Occipital lobe (tissue), 2 donors: ENCODE data around the gene FCHO1. TPM values are rescaled to one million over a fixed set of nuclear protein-coding genes. Genes with fewer than 3 reads are reported as not detected.
"Not testable (repeated sequence)": the region's sequence is repeated elsewhere in the genome, so short reads cannot be mapped to it uniquely, and the experiment has no call there.

ENCODE experiments used
- DNase-seq: peaks from one replicate; lab custom pipeline; 2025; lab: John Stamatoyannopoulos, UW
- total RNA-seq: library from RNA; depleted of rRNA; stranded (reverse); fragments of >200 nt; gene quantifications from one replicate; pipeline ENCODE4 v1.2.3, GENCODE V29; 2014

FCHO1 gene
- total RNA-seq, 1 donor from 2014 or later, result 24.6 TPM

GRCh38 chr19:17794412-17794730 lies 43.1 kb downstream of the FCHO1 start:
- DNase-seq, result no peak

- no peak for DNase-seq
Observed at GRCh38 chr19:17794731-17795494, 43.6 kb downstream of the FCHO1 start, which contains the start of gene B3GNT3. TSS of gene B3GNT3 (plus strand) at chr19:17795138. CDS start at chr19:17807808, 12,670 bp downstream.

GRCh38 chr19:17795495-17795856 lies 44.2 kb downstream of the FCHO1 start:
- no peak for DNase-seq

GRCh38 chr19:17796013-17796837 lies 44.9 kb downstream of the FCHO1 start:
- no peak for DNase-seq

- DNase-seq, result no peak
Observed at GRCh38 chr19:17796838-17797423, 45.7 kb downstream of the FCHO1 start.

GRCh38 chr19:17797424-17798201 lies 46.3 kb downstream of the FCHO1 start:
- no peak for DNase-seq

- DNase-seq, result not testable (repeated sequence)
Observed at GRCh38 chr19:17798599-17798998, 47.3 kb downstream of the FCHO1 start.

GRCh38 chr19:17802137-17802858 lies 51.0 kb downstream of the FCHO1 start:
- DNase-seq, result no peak

GRCh38 chr19:17803264-17803896 lies 52.1 kb downstream of the FCHO1 start:
- DNase-seq, result no peak

- no peak for DNase-seq
Observed at GRCh38 chr19:17805427-17805826, 54.1 kb downstream of the FCHO1 start.

GRCh38 chr19:17806945-17807344 lies 55.7 kb downstream of the FCHO1 start:
- DNase-seq, result no peak

- DNase-seq, result no peak
Observed at GRCh38 chr19:17807731-17808316, 56.5 kb downstream of the FCHO1 start.

GRCh38 chr19:17811103-17811502 lies 59.8 kb downstream of the FCHO1 start:
- no peak for DNase-seq

GRCh38 chr19:17811681-17812080 lies 60.4 kb downstream of the FCHO1 start:
- no peak for DNase-seq

GRCh38 chr19:17812099-17812498 lies 60.8 kb downstream of the FCHO1 start:
- no peak for DNase-seq

- DNase-seq, result no peak
Observed at GRCh38 chr19:17817668-17818363, 66.5 kb downstream of the FCHO1 start.

- DNase-seq, result no peak
Observed at GRCh38 chr19:17821190-17821589, 69.9 kb downstream of the FCHO1 start, which contains the start of gene INSL3. TSS of gene INSL3 (minus strand) at chr19:17821519. CDS start at chr19:17821506, 13 bp downstream.

GRCh38 chr19:17824339-17824738 lies 73.1 kb downstream of the FCHO1 start:
- DNase-seq, result no peak

GRCh38 chr19:17826508-17827056 lies 75.3 kb downstream of the FCHO1 start:
- no peak for DNase-seq
